SU-DHL-6 (cell line): ENCODE data around the gene SP8.

Source experiments
- H2AFZ ChIP-seq: fragments of 200-600 bp; sonication (generic); 2 replicates; pipeline ENCODE4 v1.6.1; 2014; ENCODE audit warnings: low read depth, mild to moderate bottlenecking, moderate library complexity, mixed read lengths, antibody characterized with exemption, low read length; ENCODE audit not compliant: severe bottlenecking
- H3F3A ChIP-seq: fragments of 200-600 bp; shearing (Covaris generic); 2 replicates; pipeline ENCODE4 v1.6.0; 2016; ENCODE audit warnings: antibody characterized with exemption, mild to moderate bottlenecking; ENCODE audit not compliant: insufficient read depth
- H3K27ac ChIP-seq: fragments of 200-600 bp; sonication (generic); 2 replicates; pipeline ENCODE4 v1.5.1; 2016; ENCODE audit warnings: low read depth, mild to moderate bottlenecking, low read length, moderate library complexity, mixed read lengths
- H3K27me3 ChIP-seq: fragments of 200-600 bp; sonication (generic), shearing (Covaris generic); 2 replicates; pipeline ENCODE4 v1.6.0; 2014; ENCODE audit warnings: mild to moderate bottlenecking, low read length
- H3K36me3 ChIP-seq: fragments of 200-600 bp; sonication (generic); 2 replicates; pipeline ENCODE4 v1.6.1; 2014; ENCODE audit warnings: mild to moderate bottlenecking, low read length, mixed read lengths
- H3K4me2 ChIP-seq: fragments of 300-600, 200-600 bp; shearing (Covaris generic), sonication (generic); 2 replicates; pipeline ENCODE4 v1.6.0; 2014; ENCODE audit warnings: low read length, low read depth, mild to moderate bottlenecking; ENCODE audit not compliant: poor library complexity, severe bottlenecking
- H3K4me3 ChIP-seq: fragments of 200-600 bp; sonication (generic); 2 replicates; pipeline ENCODE4 v1.5.1; 2014; ENCODE audit warnings: antibody characterized with exemption, low read length, mild to moderate bottlenecking, mixed read lengths; ENCODE audit not compliant: insufficient read depth, poor library complexity, severe bottlenecking
- H3K79me2 ChIP-seq: fragments of 200-600 bp; sonication (generic); 2 replicates; pipeline ENCODE4 v1.6.1; 2014; ENCODE audit warnings: mild to moderate bottlenecking, low read length, moderate library complexity; ENCODE audit not compliant: insufficient read depth
- H3K9ac ChIP-seq: fragments of 200-600 bp; sonication (generic); 2 replicates; pipeline ENCODE4 v1.7.0; 2014; ENCODE audit warnings: mild to moderate bottlenecking, low read length
- H3K9me2 ChIP-seq: fragments of 200-600 bp; sonication (generic); replicated peaks from 2 replicates; pipeline ENCODE4 v1.6.1; 2014; ENCODE audit warnings: low read length; ENCODE audit not compliant: insufficient read depth
- H3K9me3 ChIP-seq: fragments of 200-600 bp; sonication (generic); 2 replicates; pipeline ENCODE4 v1.6.1; 2014; ENCODE audit warnings: low read length, mixed read lengths; ENCODE audit not compliant: insufficient read depth
- H4K20me1 ChIP-seq: fragments of 200-600 bp; sonication (generic); 2 replicates; pipeline ENCODE4 v1.6.1; 2014; ENCODE audit warnings: low read depth, mild to moderate bottlenecking, antibody characterized with exemption, low read length, moderate library complexity, mixed read lengths
- CTCF ChIP-seq: fragments of 200-600 bp; sonication (generic); IDR thresholded peaks from one replicate; pipeline ENCODE4 v1.5.1; 2017; ENCODE audit warnings: antibody characterized with exemption, mild to moderate bottlenecking, low read length, moderate library complexity; ENCODE audit not compliant: insufficient read depth, poor library complexity, severe bottlenecking
- EZH2phosphoT487 ChIP-seq: fragments of 200-600 bp; sonication (generic), shearing (Covaris generic); conservative IDR thresholded peaks from 2 replicates; pipeline ENCODE4 v1.6.1; 2018; ENCODE audit warnings: mild to moderate bottlenecking, antibody characterized with exemption, low read length, moderate library complexity, mixed read lengths

SP8 gene

GRCh38 chr7:20791538-20792434, 5.1 kb upstream of the SP8 start:
- Histone ChIP-seq H3K4me2 (no peak overlapping the region), H3K27ac (no peak overlapping the region), H3K4me3 (no peak overlapping the region), H2AFZ (no peak overlapping the region), H3K79me2 (no peaks in the 10 kb centered on the region), H3K27me3 (no peaks in the 10 kb centered on the region), H3F3A (no peaks in the 10 kb centered on the region), H3K9me3 (no peaks in the 10 kb centered on the region), H4K20me1 (no peaks in the 10 kb centered on the region; the same call in 1 of the 2 replicates), H3K9me2 (no peaks in the 10 kb centered on the region), H3K36me3 (no peaks in the 10 kb centered on the region), H3K9ac (no peak overlapping the region)
- TF ChIP-seq CTCF (no peak), EZH2phosphoT487 (no peak)

- Histone ChIP-seq H3K9me3 (no peaks in the 10 kb centered on the region), H3K9ac (no peak overlapping the region), H3K27ac (no peak overlapping the region), H3F3A (no peaks in the 10 kb centered on the region), H3K4me2 (no peak overlapping the region), H3K27me3 (no peaks in the 10 kb centered on the region), H3K79me2 (no peaks in the 10 kb centered on the region), H3K9me2 (no peaks in the 10 kb centered on the region), H3K4me3 (no peak overlapping the region), H4K20me1 (no peaks in the 10 kb centered on the region; the same call in 1 of the 2 replicates), H2AFZ (no peak overlapping the region), H3K36me3 (no peaks in the 10 kb centered on the region)
- TF ChIP-seq CTCF (no peak), EZH2phosphoT487 (no peak)
These were observed 3.7 kb upstream of the SP8 start for GRCh38 chr7:20790375-20790774.

GRCh38 chr7:20788420-20788990, 1.8 kb upstream of the SP8 start:
- Histone ChIP-seq H3K9ac (no peak overlapping the region), H3K27me3 (no peaks in the 10 kb centered on the region), H3K9me2 (no peaks in the 10 kb centered on the region), H3K27ac (no peak overlapping the region), H3F3A (no peaks in the 10 kb centered on the region), H3K9me3 (no peaks in the 10 kb centered on the region), H4K20me1 (no peaks in the 10 kb centered on the region; the same call in 1 of the 2 replicates), H3K36me3 (no peaks in the 10 kb centered on the region), H3K4me3 (no peak overlapping the region), H3K4me2 (no peak overlapping the region), H2AFZ (no peak overlapping the region), H3K79me2 (no peaks in the 10 kb centered on the region)
- no peak for TF ChIP-seq CTCF
